ENCODE data around the gene WWOX. TPM values are rescaled to one million over a fixed set of nuclear protein-coding genes. Genes with fewer than 3 reads are reported as not detected.

WWOX gene
- total RNA-seq, 6 experiments from 2014 or later, result 13.0 to 24.3 (median 16.5) TPM

- Histone ChIP-seq H3K36me3 (no peaks in the 10 kb centered on the region), H3K27ac (no peak overlapping the region), H3K27me3 (no peaks in the 10 kb centered on the region), H3K4me3 (no peak overlapping the region), H3K4me1 (peaks cover 0 to 14% (median 3%) of the 10 kb centered on the region in 4 donors), H3K9me3 (no peaks in the 10 kb centered on the region)
- TF ChIP-seq CTCF (IDR thresholded peaks at IDR 0.05) (no peak), POLR2A (IDR thresholded peaks at IDR 0.05) (no peak)
- intact Hi-C loops (cut with DNase I), result no loop called here
- ATAC-seq (no peak), DNase-seq (no peak)
- WGBS (ENCODE audit: insufficient coverage, low coverage, low lambda C conversion rate, missing lambda C conversion rate), result no CpG with 5 or more reads among the region's 1 CpG
These were observed 206.9 kb downstream of the WWOX start for GRCh38 chr16:78306361-78306760.

- Histone ChIP-seq H3K36me3 (no peaks in the 10 kb centered on the region), H3K9me3 (no peaks in the 10 kb centered on the region)
- no peak for DNase-seq
These were observed 208.5 kb downstream of the WWOX start for GRCh38 chr16:78307824-78308528.

GRCh38 chr16:78309763-78310162, 210.3 kb downstream of the WWOX start:
- H3K27me3 ChIP-seq, result no peaks in the 10 kb centered on the region
- H3K4me1 ChIP-seq, result peaks cover 0 to 14% (median 3%) of the 10 kb centered on the region in 4 donors
- ATAC-seq, result no peak
- no peaks in the 10 kb centered on the region for H3K9me3 ChIP-seq
- no peak for DNase-seq
- no peaks in the 10 kb centered on the region for H3K36me3 ChIP-seq
- 98% methylated on average over 4 of the region's 4 CpGs for WGBS (ENCODE audit: insufficient coverage, low coverage, low lambda C conversion rate, missing lambda C conversion rate)
- H3K4me3 ChIP-seq, result no peak overlapping the region
- no peak overlapping the region for H3K27ac ChIP-seq
- intact Hi-C loops (cut with DNase I), result no loop called here
- TF ChIP-seq POLR2A (IDR thresholded peaks at IDR 0.05), result no peak
- no peak for TF ChIP-seq CTCF (IDR thresholded peaks at IDR 0.05)

More at GRCh38 chr16:78307824-78308528, 208.5 kb downstream of the WWOX start:
- intact Hi-C loops (cut with DNase I), result no loop called here
- no peak overlapping the region for H3K4me3 ChIP-seq
- ATAC-seq, result no peak
- TF ChIP-seq CTCF (IDR thresholded peaks at IDR 0.05) (no peak), POLR2A (IDR thresholded peaks at IDR 0.05) (no peak)
- H3K4me1 ChIP-seq, result peaks cover 0 to 14% (median 3%) of the 10 kb centered on the region in 4 donors
- no peak overlapping the region for H3K27ac ChIP-seq
- 86% methylated on average over 1 of the region's 1 CpG for WGBS (ENCODE audit: insufficient coverage, low coverage, low lambda C conversion rate, missing lambda C conversion rate)
- no peaks in the 10 kb centered on the region for H3K27me3 ChIP-seq

- Histone ChIP-seq H3K9me3 (no peaks in the 10 kb centered on the region), H3K4me1 (peaks cover 0 to 14% (median 3%) of the 10 kb centered on the region in 4 donors), H3K27me3 (no peaks in the 10 kb centered on the region), H3K4me3 (no peak overlapping the region), H3K36me3 (no peaks in the 10 kb centered on the region), H3K27ac (no peak overlapping the region)
- intact Hi-C loops (cut with DNase I), result no loop called here
- ATAC-seq (peak; percentile 79 to 95 (median 92)), DNase-seq (peak in 1 of 3 donors; percentile 40)
- 28% methylated on average over 5 of the region's 5 CpGs for WGBS (ENCODE audit: insufficient coverage, low coverage, low lambda C conversion rate, missing lambda C conversion rate)
- TF ChIP-seq POLR2A (IDR thresholded peaks at IDR 0.05), result no peak
- no peak for TF ChIP-seq CTCF (IDR thresholded peaks at IDR 0.05)
These were observed 210.7 kb downstream of the WWOX start for GRCh38 chr16:78310196-78310595.

Measured in right lobe of liver (tissue), 6 donors.